GM12874 (cell line): Measurements from ENCODE around the gene HTR4.

Experiments used
- TF ChIP-seq, protein P1 (sequence below): IDR thresholded peaks from 2 replicates; pipeline ENCODE4 v1.5.1; 2011; ENCODE audit warnings: low read depth, mild to moderate bottlenecking, control low read depth, low read length, moderate library complexity; ENCODE audit not compliant: insufficient read depth

Gene HTR4

GRCh38 chr5:148491015-148491792 lies 163.1 kb downstream of the HTR4 start:
- TF ChIP-seq, protein P1, sequence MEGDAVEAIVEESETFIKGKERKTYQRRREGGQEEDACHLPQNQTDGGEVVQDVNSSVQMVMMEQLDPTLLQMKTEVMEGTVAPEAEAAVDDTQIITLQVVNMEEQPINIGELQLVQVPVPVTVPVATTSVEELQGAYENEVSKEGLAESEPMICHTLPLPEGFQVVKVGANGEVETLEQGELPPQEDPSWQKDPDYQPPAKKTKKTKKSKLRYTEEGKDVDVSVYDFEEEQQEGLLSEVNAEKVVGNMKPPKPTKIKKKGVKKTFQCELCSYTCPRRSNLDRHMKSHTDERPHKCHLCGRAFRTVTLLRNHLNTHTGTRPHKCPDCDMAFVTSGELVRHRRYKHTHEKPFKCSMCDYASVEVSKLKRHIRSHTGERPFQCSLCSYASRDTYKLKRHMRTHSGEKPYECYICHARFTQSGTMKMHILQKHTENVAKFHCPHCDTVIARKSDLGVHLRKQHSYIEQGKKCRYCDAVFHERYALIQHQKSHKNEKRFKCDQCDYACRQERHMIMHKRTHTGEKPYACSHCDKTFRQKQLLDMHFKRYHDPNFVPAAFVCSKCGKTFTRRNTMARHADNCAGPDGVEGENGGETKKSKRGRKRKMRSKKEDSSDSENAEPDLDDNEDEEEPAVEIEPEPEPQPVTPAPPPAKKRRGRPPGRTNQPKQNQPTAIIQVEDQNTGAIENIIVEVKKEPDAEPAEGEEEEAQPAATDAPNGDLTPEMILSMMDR: no peak

DNA sequence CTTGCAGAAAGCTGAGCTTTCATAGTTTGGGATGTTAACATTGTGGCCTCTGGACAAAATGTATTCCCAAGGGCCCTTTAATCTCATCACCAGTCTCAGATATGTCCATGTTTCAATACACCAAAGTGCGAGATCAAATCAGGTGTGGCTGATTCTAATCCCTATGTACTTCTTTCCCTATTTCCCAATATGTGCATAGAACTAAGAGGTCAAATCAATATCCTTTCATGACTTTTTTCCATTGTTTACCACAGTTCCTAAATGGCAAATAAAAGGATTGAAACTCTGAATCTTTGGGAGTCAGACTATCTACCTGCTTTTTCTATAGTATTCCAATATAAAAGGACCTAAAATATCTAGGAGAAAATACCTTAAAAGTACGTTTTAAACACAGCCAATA lies 165.6 kb downstream of the HTR4 start:
- TF ChIP-seq, protein P1: no peak

DNA sequence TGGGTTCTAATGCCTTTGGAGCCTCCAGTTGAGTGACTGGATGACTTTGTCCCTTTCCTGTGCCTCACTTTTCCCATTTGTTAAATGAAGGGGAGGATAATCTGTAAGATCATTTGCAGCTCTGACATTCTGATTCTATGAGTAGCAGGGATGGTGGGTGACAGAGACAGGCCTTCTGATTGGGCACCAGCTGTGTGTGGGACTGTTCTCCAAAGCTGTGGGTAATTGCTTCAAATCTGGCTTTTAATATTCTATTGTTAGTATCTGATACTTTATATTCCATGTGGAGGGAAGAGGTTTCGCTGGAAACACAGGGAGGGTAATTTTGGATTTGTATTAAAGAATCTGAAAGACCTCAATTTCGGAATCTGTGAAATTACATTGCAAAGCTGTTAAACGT lies 167.9 kb downstream of the HTR4 start:
- TF ChIP-seq, protein P1: no peak

DNA sequence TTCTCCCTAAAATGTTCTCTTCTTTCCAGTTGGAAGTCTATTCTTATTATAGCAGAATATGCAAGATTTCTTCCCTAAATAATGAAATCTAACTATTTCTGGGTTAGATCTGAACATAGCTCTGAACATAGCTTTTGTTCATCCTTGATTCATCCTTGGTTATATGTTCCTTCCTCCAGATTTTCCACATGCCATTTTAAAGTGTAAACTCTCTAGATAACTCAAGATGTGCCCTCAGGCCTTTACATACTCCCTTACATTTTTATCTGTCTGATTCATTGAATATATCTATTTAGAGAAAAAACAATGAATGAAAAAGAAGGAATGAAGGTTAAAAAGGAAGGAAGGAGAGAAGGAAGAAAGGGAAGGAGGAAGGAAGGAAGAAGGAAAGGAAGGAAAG lies 169.7 kb downstream of the HTR4 start:
- TF ChIP-seq, protein P1: no peak

DNA sequence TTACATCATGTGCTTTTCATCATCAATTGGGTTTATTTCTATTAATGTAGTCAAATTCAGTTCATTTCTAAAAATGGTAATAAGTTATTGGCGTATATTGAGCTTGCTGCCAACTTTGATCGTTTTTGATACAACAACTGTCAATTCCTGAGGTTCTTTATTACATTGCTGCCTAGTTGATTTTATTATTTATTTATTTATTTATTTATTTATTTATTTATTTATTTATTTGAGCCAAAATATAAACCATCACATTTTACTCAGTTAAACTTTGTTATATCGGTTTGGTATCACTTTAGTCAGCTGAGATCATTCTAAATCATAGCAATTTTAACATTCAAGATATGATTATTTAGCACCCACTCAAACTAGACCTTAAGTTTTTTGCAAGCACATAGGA lies 170.6 kb downstream of the HTR4 start:
- TF ChIP-seq, protein P1: no peak

GRCh38 chr5:148482697-148483462 lies 171.4 kb downstream of the HTR4 start:
- TF ChIP-seq, protein P1: peak; percentile 91

- TF ChIP-seq, protein P1: no peak
These were observed 172.1 kb downstream of the HTR4 start for GRCh38 chr5:148482196-148482595.
